ENCODE results near the gene CIB2.

CIB2 gene

GRCh38 chr15:78107471-78107870, 23.8 kb downstream of the CIB2 start:
- no peak for DNase-seq (ENCODE audit: low spot score)

- DNase-seq (ENCODE audit: low spot score): no peak
Measured at GRCh38 chr15:78105476-78106241, 25.6 kb downstream of the CIB2 start.

- DNase-seq (ENCODE audit: low spot score): no peak
Measured at GRCh38 chr15:78104566-78105475, 26.4 kb downstream of the CIB2 start.

GRCh38 chr15:78104119-78104479, 27.1 kb downstream of the CIB2 start:
- DNase-seq (ENCODE audit: low spot score): no peak

GRCh38 chr15:78103406-78104118, 27.7 kb downstream of the CIB2 start:
- DNase-seq (ENCODE audit: low spot score): no peak

GRCh38 chr15:78102741-78103140, 28.5 kb downstream of the CIB2 start:
- no peak for DNase-seq (ENCODE audit: low spot score)

GRCh38 chr15:78102211-78102610, 29.0 kb downstream of the CIB2 start:
- DNase-seq (ENCODE audit: low spot score): no peak

- DNase-seq (ENCODE audit: low spot score): no peak
Measured at GRCh38 chr15:78101423-78102105, 29.7 kb downstream of the CIB2 start.

- no peak for DNase-seq (ENCODE audit: low spot score)
Measured at GRCh38 chr15:78100886-78101285, 30.4 kb downstream of the CIB2 start.

GRCh38 chr15:78098131-78098755, 33.0 kb downstream of the CIB2 start:
- DNase-seq (ENCODE audit: low spot score): no peak

GRCh38 chr15:78097667-78098066, 33.6 kb downstream of the CIB2 start:
- DNase-seq (ENCODE audit: low spot score): no peak

- DNase-seq (ENCODE audit: low spot score): no peak
Measured at GRCh38 chr15:78093242-78094020, 37.8 kb downstream of the CIB2 start.

- DNase-seq (ENCODE audit: low spot score): no peak
Measured at GRCh38 chr15:78092261-78093041, 38.8 kb downstream of the CIB2 start, which contains the start of gene SH2D7. SH2D7 (plus strand) TSS chr15:78092561; CDS start chr15:78092585, 24 bp downstream.

GRCh38 chr15:78090422-78091063, 40.7 kb downstream of the CIB2 start:
- DNase-seq (ENCODE audit: low spot score): no peak

- no peak for DNase-seq (ENCODE audit: low spot score)
Measured at GRCh38 chr15:78088773-78089080, 42.5 kb downstream of the CIB2 start.

GRCh38 chr15:78087951-78088772, 43.1 kb downstream of the CIB2 start:
- DNase-seq (ENCODE audit: low spot score): no peak

GRCh38 chr15:78085928-78086327, 45.3 kb downstream of the CIB2 start:
- DNase-seq (ENCODE audit: low spot score): no peak

- no peak for DNase-seq (ENCODE audit: low spot score)
Measured at GRCh38 chr15:78084449-78084750, 46.8 kb downstream of the CIB2 start.

All from hematopoietic multipotent progenitor cell treated with erythropoietin and hydrocortisone succinate and interleukin-3 and kit ligand, for 15 days (in vitro differentiated cells).